Prostate gland (tissue), 2 donors: ENCODE data around the gene MAML2. TPM values are rescaled to one million over a fixed set of nuclear protein-coding genes. Genes with fewer than 3 reads are reported as not detected.

Source experiments
- DNase-seq: peaks from one replicate; pipeline ENCODE4 v3.0.0-alpha.2; 2019; ENCODE audit warnings: low spot score
- H3K27ac ChIP-seq, 2 donors: fragments of 200-600 bp; sonication (generic); 2 replicates each; pipeline ENCODE4 v1.5.1; 2017 to 2019
- H3K27me3 ChIP-seq: fragments of 200-600 bp; sonication (generic); replicated peaks from 2 replicates; pipeline ENCODE4 v1.5.1; 2019; ENCODE audit not compliant: insufficient read depth
- H3K36me3 ChIP-seq, 2 donors: fragments of 200-600 bp; sonication (generic); 1 replicate in 1 of 2; 2 replicates in 1 of 2; pipeline versions ENCODE4 v1.5.1 to v1.8.1; 2017 to 2019
- H3K4me1 ChIP-seq: fragments of 200-600 bp; sonication (generic); replicated peaks from 2 replicates; pipeline ENCODE4 v1.5.1; 2019
- H3K4me3 ChIP-seq, 2 donors: fragments of 200-600 bp; sonication (generic); 2 replicates each; pipeline ENCODE4 v1.5.1; 2017 to 2019
- H3K9me3 ChIP-seq: fragments of 200-600 bp; sonication (generic); 2 replicates; pipeline ENCODE4 v1.5.1; 2017
- POLR2A ChIP-seq: fragments of 450-650 bp; IDR thresholded peaks from one replicate; pipeline ENCODE4 v1.6.1; 2016; ENCODE audit warnings: antibody characterized with exemption, mild to moderate bottlenecking
- POLR2AphosphoS5 ChIP-seq: sonication (generic); formaldehyde crosslinking; IDR thresholded peaks from one replicate; pipeline ENCODE4 v1.6.1; 2017; ENCODE audit warnings: antibody characterized with exemption
- WGBS: methylation state at CpG from one replicate; pipeline ENCODE4 v1.1.5; 2018; 5-methylcytosine and 5-hydroxymethylcytosine counted together
- intact Hi-C: fragments of 100-400 bp; cut with DNase I; formaldehyde crosslinking; loops from one replicate; pipeline ENCODE4 v1.14.2; 2022
- total RNA-seq, 2 donors: library from RNA; depleted of rRNA; stranded (reverse); fragments of >200 nt; gene quantifications; one replicate each; pipeline ENCODE4 v1.1.0, GENCODE V29; 2016
- TF ChIP-seq, protein P1 (sequence below), 4 experiments: fragments of 200-600 bp in 2 of 4; fragments of 450-650 bp in 2 of 4; sonication (generic) in 2 of 4; IDR thresholded peaks; 1 replicate in 3 of 4; 2 replicates in 1 of 4; pipeline ENCODE4 v1.5.1; 2016 to 2019; ENCODE audit warnings: antibody characterized with exemption in 4 of 4, mild to moderate bottlenecking in 2 of 4, moderate library complexity in 2 of 4

Gene MAML2
- total RNA-seq, 2 donors from 2014 or later = 28.9 to 30.4 TPM

GRCh38 chr11:96063886-96064285 is 279.1 kb downstream of the MAML2 start:
- 97% methylated on average over 2 of the region's 2 CpGs for WGBS

DNA sequence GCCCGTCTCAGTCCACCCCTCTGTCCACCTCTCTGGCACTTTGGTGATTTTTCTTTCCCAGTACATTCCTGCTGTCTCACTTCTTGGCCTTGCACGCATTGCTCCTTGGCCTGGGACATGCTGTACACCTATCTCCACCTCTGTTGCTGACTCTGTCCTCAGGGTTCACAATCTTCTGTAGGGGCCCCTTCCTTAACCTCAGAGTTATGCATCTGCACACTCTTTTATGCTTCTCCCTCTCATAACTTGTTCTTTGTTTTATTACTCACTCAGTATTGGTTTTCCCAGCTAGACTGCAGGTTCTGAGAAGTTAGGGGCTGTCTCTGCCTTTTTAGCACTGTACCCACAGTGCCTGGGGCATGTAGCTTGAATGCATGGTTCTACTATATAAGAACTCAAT is 279.9 kb downstream of the MAML2 start:
- intact Hi-C loops = no loop called here

More at GRCh38 chr11:96063886-96064285, 279.1 kb downstream of the MAML2 start:
- no peak overlapping the region for H3K27ac ChIP-seq
- intact Hi-C loops = no loop called here
- no peaks in the 10 kb centered on the region for H3K9me3 ChIP-seq
- H3K36me3 ChIP-seq = no peaks in the 10 kb centered on the region
- DNase-seq = no peak
- peaks cover 9% of the 10 kb centered on the region for H3K4me1 ChIP-seq
- no peak overlapping the region for H3K4me3 ChIP-seq
- H3K27me3 ChIP-seq = no peaks in the 10 kb centered on the region
- no peak for TF ChIP-seq POLR2A
- TF ChIP-seq, protein P1, sequence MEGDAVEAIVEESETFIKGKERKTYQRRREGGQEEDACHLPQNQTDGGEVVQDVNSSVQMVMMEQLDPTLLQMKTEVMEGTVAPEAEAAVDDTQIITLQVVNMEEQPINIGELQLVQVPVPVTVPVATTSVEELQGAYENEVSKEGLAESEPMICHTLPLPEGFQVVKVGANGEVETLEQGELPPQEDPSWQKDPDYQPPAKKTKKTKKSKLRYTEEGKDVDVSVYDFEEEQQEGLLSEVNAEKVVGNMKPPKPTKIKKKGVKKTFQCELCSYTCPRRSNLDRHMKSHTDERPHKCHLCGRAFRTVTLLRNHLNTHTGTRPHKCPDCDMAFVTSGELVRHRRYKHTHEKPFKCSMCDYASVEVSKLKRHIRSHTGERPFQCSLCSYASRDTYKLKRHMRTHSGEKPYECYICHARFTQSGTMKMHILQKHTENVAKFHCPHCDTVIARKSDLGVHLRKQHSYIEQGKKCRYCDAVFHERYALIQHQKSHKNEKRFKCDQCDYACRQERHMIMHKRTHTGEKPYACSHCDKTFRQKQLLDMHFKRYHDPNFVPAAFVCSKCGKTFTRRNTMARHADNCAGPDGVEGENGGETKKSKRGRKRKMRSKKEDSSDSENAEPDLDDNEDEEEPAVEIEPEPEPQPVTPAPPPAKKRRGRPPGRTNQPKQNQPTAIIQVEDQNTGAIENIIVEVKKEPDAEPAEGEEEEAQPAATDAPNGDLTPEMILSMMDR (IDR thresholded peaks at IDR 0.05) = no peak
- TF ChIP-seq POLR2AphosphoS5 = no peak

DNA sequence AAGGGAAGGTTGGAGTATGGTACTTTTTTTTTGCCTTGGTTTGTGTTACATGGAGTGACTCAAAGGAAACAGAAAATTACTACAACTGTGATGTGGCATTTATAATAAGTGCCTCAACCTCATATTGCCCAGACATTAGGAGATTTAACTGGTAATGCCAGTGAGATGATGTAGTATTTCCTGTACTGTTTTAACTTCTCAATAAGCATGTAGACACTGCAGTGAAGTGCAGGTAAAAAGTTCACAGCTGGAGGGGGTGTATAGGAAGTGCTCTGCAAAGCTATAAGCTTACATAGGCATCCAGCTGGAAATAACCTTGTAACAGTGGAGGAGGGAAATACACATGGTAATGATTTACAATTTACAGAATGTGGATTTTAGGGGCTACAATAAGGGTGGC is 280.9 kb downstream of the MAML2 start:
- TF ChIP-seq, protein P1 (IDR thresholded peaks at IDR 0.05) = no peak
- TF ChIP-seq POLR2AphosphoS5 = no peak
- TF ChIP-seq POLR2A = no peak
- DNase-seq = no peak
- Histone ChIP-seq H3K4me1 (peaks cover 9% of the 10 kb centered on the region), H3K36me3 (no peaks in the 10 kb centered on the region), H3K27me3 (no peaks in the 10 kb centered on the region), H3K4me3 (no peak overlapping the region), H3K9me3 (no peaks in the 10 kb centered on the region), H3K27ac (no peak overlapping the region)
- intact Hi-C loops = no loop called here

More for the DNA sequence above, 279.9 kb downstream of the MAML2 start:
- H3K27ac ChIP-seq = no peak overlapping the region
- no peaks in the 10 kb centered on the region for H3K27me3 ChIP-seq
- peaks cover 9% of the 10 kb centered on the region for H3K4me1 ChIP-seq
- DNase-seq = no peak
- no peaks in the 10 kb centered on the region for H3K36me3 ChIP-seq
- TF ChIP-seq POLR2A (no peak), POLR2AphosphoS5 (no peak)
- TF ChIP-seq, protein P1 (IDR thresholded peaks at IDR 0.05) = no peak
- 76% methylated on average over 2 of the region's 2 CpGs for WGBS
- H3K9me3 ChIP-seq = no peaks in the 10 kb centered on the region
- no peak overlapping the region for H3K4me3 ChIP-seq

GRCh38 chr11:96061730-96062129 is 281.3 kb downstream of the MAML2 start:
- intact Hi-C loops = no loop called here
- H3K27ac ChIP-seq = no peak overlapping the region
- no peaks in the 10 kb centered on the region for H3K9me3 ChIP-seq
- no peak overlapping the region for H3K4me3 ChIP-seq
- TF ChIP-seq POLR2A (no peak), POLR2AphosphoS5 (no peak)
- TF ChIP-seq, protein P1 (IDR thresholded peaks at IDR 0.05) = no peak
- H3K4me1 ChIP-seq = peaks cover 5% of the 10 kb centered on the region
- 90% methylated on average over 3 of the region's 3 CpGs for WGBS
- H3K27me3 ChIP-seq = no peaks in the 10 kb centered on the region
- no peak for DNase-seq
- H3K36me3 ChIP-seq = no peaks in the 10 kb centered on the region

DNA sequence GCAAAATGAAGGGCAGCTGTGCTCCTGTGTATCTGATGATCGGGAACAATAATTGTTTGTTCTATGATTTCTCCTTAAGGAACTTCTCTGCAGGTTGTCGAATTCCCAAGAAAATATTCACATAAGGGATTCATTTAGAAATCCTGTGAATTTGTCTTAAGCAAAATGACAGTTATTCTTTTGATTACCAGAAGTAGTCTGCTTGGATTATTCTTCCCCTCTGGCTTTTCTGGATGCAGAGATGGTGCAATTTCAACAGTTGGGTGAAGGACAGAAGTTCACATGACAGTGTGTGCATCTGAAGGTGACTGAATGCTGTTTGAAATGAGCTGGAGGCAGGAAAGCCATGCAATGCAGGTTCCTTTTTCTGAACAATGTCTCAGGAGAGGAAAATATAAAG is 281.9 kb downstream of the MAML2 start:
- intact Hi-C loops = no loop called here
- H3K36me3 ChIP-seq = no peaks in the 10 kb centered on the region
- no peak overlapping the region for H3K4me3 ChIP-seq
- peaks cover 3% of the 10 kb centered on the region for H3K4me1 ChIP-seq
- DNase-seq = no peak
- 24% methylated on average over 2 of the region's 2 CpGs for WGBS
- H3K27ac ChIP-seq = peak overlapping the region; percentile 14 to 33
- TF ChIP-seq POLR2A (no peak), POLR2AphosphoS5 (no peak)
- TF ChIP-seq, protein P1 (IDR thresholded peaks at IDR 0.05) = no peak
- no peaks in the 10 kb centered on the region for H3K9me3 ChIP-seq
- no peaks in the 10 kb centered on the region for H3K27me3 ChIP-seq
